ENCODE measurements around the gene DYNLT1.

- TF ChIP-seq POLR2A (IDR thresholded peaks at IDR 0.05) = no peak
- TF ChIP-seq, protein P1, sequence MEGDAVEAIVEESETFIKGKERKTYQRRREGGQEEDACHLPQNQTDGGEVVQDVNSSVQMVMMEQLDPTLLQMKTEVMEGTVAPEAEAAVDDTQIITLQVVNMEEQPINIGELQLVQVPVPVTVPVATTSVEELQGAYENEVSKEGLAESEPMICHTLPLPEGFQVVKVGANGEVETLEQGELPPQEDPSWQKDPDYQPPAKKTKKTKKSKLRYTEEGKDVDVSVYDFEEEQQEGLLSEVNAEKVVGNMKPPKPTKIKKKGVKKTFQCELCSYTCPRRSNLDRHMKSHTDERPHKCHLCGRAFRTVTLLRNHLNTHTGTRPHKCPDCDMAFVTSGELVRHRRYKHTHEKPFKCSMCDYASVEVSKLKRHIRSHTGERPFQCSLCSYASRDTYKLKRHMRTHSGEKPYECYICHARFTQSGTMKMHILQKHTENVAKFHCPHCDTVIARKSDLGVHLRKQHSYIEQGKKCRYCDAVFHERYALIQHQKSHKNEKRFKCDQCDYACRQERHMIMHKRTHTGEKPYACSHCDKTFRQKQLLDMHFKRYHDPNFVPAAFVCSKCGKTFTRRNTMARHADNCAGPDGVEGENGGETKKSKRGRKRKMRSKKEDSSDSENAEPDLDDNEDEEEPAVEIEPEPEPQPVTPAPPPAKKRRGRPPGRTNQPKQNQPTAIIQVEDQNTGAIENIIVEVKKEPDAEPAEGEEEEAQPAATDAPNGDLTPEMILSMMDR (IDR thresholded peaks at IDR 0.05) = no peak
Observed at GRCh38 chr6:158687506-158687905, 43.0 kb upstream of the DYNLT1 start.

All from ovary (tissue), 3 donors.